Kasumi-1 (cell line): Measurements from ENCODE around the gene MGA.
A peak's percentile ranks its signal among the peaks of the same experiment; 100 is the strongest.

Experiments
- DNase-seq, 2 experiments: peaks; one replicate each; lab custom pipeline; 2025; lab: John Stamatoyannopoulos, UW

The MGA gene

GRCh38 chr15:41806291-41807181 lies 146.3 kb downstream of the MGA start:
- no peak for DNase-seq

- DNase-seq: no peak
These were observed 148.9 kb downstream of the MGA start for GRCh38 chr15:41809121-41809520.

- no peak for DNase-seq
These were observed 149.5 kb downstream of the MGA start for GRCh38 chr15:41809526-41810220.

DNA sequence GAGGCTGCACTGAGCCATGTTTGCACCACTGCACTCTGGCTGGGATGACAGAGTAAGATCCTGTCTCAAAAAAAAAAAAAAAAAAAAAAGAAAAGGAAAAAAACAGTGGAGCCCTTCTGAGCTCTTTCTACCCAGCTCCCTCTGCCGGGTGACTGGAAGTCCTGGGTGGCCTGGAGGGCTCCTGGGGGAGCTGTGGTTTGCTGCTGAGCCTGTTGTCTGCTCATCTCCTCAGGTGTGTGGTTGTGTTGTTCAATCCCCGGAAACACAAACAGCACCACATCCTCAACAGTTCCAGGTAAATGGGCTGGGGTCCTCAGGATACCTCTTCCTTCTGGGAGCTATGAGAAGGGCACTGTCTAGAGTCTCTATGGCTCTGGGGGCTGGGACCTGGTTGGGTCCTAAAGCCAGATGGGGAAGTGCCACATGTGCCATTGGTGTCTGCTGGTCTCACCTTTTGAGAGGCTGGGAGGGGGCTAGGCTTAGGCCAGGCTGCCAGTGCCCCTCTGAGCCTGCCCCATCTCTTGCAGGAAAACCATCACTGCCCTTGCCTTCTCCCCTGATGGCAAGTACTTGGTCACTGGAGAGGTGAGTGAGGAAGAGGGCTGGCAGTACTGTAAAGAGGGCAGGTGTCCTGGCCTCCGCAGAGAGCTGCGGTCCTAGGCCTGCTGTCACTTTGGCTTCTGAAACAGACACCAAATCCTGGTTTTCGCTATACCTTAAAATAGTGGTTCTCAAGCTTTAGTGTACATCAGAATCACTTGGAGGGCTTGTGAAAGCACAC lies 150.6 kb downstream of the MGA start:
- DNase-seq: no peak

- peak; percentile 57 to 62 for DNase-seq
These were observed 151.4 kb downstream of the MGA start for GRCh38 chr15:41811432-41812195.

- DNase-seq: no peak
These were observed 152.7 kb downstream of the MGA start for GRCh38 chr15:41812820-41813375.

GRCh38 chr15:41813426-41813825 lies 153.2 kb downstream of the MGA start:
- DNase-seq: no peak

DNA sequence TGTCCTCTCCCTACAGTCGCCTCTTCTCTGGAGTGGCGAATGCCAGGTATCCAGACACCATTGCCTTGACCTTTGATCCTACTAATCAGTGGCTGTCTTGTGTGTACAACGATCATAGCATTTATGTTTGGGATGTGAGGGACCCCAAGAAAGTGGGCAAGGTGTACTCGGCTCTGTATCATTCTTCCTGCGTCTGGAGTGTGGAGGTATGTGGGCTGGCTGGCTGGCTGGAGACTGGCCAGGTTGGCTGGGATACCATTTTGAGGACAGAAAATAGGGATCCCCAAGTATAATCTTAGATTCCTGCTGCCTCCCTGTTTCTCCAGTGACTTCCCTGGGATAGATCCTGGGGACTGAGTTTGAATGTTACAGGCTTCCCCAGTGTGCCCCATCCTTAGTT lies 154.3 kb downstream of the MGA start:
- DNase-seq: no peak

DNA sequence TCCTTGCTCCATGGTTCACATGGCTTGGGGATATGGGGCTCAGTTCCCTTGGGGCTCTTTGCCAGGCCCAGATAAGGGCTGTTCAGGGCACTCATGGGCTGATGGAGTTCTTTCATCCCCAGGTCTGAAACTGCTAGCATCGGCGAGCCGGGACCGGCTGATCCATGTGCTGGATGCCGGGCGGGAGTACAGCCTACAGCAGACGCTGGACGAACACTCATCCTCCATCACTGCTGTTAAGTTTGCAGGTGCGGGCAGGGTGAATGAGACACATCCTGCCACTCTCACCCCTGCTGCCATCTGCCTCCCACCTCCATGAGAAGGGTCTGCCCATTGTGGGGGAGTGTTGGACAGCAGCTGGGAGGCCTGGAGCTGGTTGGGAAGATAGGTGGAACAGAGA lies 156.6 kb downstream of the MGA start:
- DNase-seq: no peak

GRCh38 chr15:41817327-41817726 lies 157.1 kb downstream of the MGA start:
- no peak for DNase-seq

DNA sequence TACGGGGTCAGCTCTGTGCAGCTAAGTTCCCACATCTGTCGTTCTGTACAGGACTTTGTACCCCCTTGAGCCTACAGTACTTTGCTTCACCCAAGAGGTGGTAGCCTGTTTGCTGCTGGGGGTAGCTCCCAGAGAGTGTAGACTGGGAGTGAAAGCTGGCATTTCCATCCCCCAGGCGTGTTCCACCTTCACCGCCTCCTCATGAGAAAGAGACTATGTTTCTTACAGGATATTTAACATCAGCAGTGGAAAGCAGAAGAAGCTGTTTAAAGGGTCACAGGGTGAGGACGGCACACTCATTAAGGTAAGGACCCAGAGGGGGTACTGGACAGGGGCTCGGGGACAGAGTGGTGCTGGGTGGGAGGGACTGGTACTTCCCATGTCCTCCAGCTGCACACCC lies 157.6 kb downstream of the MGA start:
- no peak for DNase-seq

DNA sequence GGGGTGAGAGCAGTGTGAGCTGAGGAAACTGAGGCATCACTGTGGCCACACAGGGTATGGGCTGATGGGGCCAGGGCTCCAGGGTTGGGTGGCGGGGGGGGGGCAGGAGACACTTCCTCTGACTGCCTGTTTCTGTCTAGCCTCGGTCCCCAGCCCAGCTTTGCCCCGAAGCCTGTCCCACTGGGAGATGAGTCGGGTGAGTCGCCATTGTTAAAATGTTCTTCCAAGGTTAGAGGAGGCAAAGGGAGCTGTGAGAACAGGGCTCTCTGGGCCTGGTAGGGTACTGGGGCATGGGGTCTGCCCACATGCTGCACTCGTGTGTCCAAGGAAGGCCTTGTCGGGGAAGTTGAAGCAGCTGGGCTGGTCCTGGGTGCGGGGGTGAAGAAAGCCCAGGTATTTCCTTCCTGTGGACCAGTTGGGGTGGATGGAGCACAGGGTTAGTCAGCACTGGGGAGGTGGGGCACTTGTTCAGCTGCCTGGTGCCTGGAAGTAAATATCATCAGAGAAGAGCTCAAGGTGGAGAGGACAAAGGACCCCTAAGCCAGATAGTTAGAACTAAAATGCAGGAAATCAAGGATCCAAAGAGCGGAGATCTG lies 159.3 kb downstream of the MGA start:
- no peak for DNase-seq

- DNase-seq: no peak
These were observed 160.7 kb downstream of the MGA start for GRCh38 chr15:41820791-41821423.

- no peak for DNase-seq
These were observed 161.6 kb downstream of the MGA start for GRCh38 chr15:41821831-41822230.

- DNase-seq: no peak
These were observed 162.3 kb downstream of the MGA start for GRCh38 chr15:41822471-41822870.
